HepG2 (cell line): ENCODE data around the gene SLC22A23. TPM values are rescaled to one million over a fixed set of nuclear protein-coding genes. Genes with fewer than 3 reads are reported as not detected.

Experiments
- ATAC-seq: fragments of 200-7000 bp; cut with Tn5 transposase; 3 replicates; pipeline ENCODE4 v1.9.1; 2020; ENCODE audit warnings: mild to moderate bottlenecking, moderate library complexity
- BruUV-seq: library from RNA; stranded (reverse); fragments of 400-500 nt; replicated peaks from 2 replicates; lab custom pipeline; 2021; lab: Mats Ljungman, UMichigan
- CTCF ChIA-PET: fragments of 300-600 bp; formaldehyde crosslinking; extraction: SDS; loops from one replicate; lab custom pipeline; 2021; ENCODE audit warnings: low total read pairs, inconsistent platforms, low intra/inter-chr PET ratio; lab: Yijun Ruan, JAX
- POLR2A ChIA-PET: fragments of 350-600 bp; sonication (Branson Sonifier 250); formaldehyde crosslinking; loops from one replicate; lab custom pipeline; 2020; ENCODE audit warnings: antibody characterized with exemption, inconsistent platforms; lab: Yijun Ruan, JAX
- DNase-seq: peaks from one replicate; pipeline ENCODE4 v3.0.0-alpha.2; 2015; ENCODE audit warnings: low spot score
- FAIRE-seq: peaks from 3 replicates; lab custom pipeline; 2011; peaks lifted over from hg19 to GRCh38; lab: Jason Lieb, UNC
- H2AFZ ChIP-seq: one replicate; pipeline ENCODE4 v1.6.1; 2011; ENCODE audit warnings: low read length, inconsistent platforms
- H3K27ac ChIP-seq: fragments of 300-600 bp; 3 replicates; pipeline ENCODE4 v1.8.0; 2011; ENCODE audit warnings: mixed run types, mild to moderate bottlenecking, mixed read lengths, low read length, inconsistent platforms; ENCODE audit not compliant: insufficient read depth; ENCODE audit errors: extremely low read length
- H3K27me3 ChIP-seq, 2 experiments: fragments of 200-600 bp in 1 of 2; 2 replicates in 1 of 2; 3 replicates in 1 of 2; pipeline versions ENCODE4 v1.6.0 to v1.8.0; 2011; ENCODE audit warnings: low read length in 2 of 2, mild to moderate bottlenecking in 2 of 2, moderate library complexity in 2 of 2, inconsistent platforms in 1 of 2; ENCODE audit not compliant: insufficient read depth in 2 of 2, control insufficient read depth in 1 of 2
- H3K36me3 ChIP-seq, 2 experiments: fragments of 200-600 bp in 1 of 2; replicated peaks in 1 of 2; 2 replicates in 1 of 2; 3 replicates in 1 of 2; pipeline versions ENCODE4 v1.5.1 to v1.8.0; 2011; ENCODE audit warnings: low read length in 2 of 2, inconsistent platforms in 1 of 2; ENCODE audit not compliant: insufficient read depth in 2 of 2, control insufficient read depth in 1 of 2
- H3K4me1 ChIP-seq: 2 replicates; pipeline ENCODE4 v1.5.1; 2012; ENCODE audit warnings: low read length, inconsistent platforms; ENCODE audit not compliant: insufficient read depth
- H3K4me2 ChIP-seq: 2 replicates; pipeline ENCODE4 v1.6.0; 2011; ENCODE audit warnings: low read depth, low read length, inconsistent platforms
- H3K4me3 ChIP-seq, 3 experiments: fragments of 200-600 bp in 1 of 3; sonication (generic), shearing (Covaris generic) in 1 of 3; replicated peaks in 1 of 3; 2 replicates each; pipeline ENCODE4 v1.5.1; 2011 to 2016; ENCODE audit warnings: low read length in 3 of 3, inconsistent platforms in 2 of 3, low read depth in 2 of 3, mild to moderate bottlenecking in 2 of 3, control low read depth in 1 of 3, mixed read lengths in 1 of 3; ENCODE audit not compliant: insufficient read depth in 1 of 3
- H3K79me2 ChIP-seq: one replicate; pipeline ENCODE4 v1.6.1; 2011; ENCODE audit warnings: low read length, inconsistent platforms; ENCODE audit not compliant: insufficient read depth
- H3K9ac ChIP-seq: 2 replicates; pipeline ENCODE4 v1.6.0; 2011; ENCODE audit warnings: mild to moderate bottlenecking, low read depth, low read length, inconsistent platforms; ENCODE audit not compliant: insufficient read depth
- H3K9me3 ChIP-seq: 2 replicates; pipeline ENCODE4 v1.5.1; 2012; ENCODE audit warnings: mild to moderate bottlenecking, low read length
- H4K20me1 ChIP-seq: 2 replicates; pipeline ENCODE4 v1.6.0; 2011; ENCODE audit warnings: inconsistent platforms, mild to moderate bottlenecking, low read length, moderate library complexity; ENCODE audit not compliant: insufficient read depth
- ATAD3A ChIP-seq: sonication (generic); formaldehyde crosslinking; IDR thresholded peaks from 2 replicates; pipeline ENCODE4 v1.4.0; 2020; ENCODE audit warnings: missing genetic modification reagents
- ELF3 ChIP-seq: IDR thresholded peaks from 2 replicates; pipeline ENCODE4 v1.6.1; 2016; ENCODE audit warnings: missing genetic modification reagents, missing compliant biosample characterization
- HMGA1 ChIP-seq: sonication (generic); formaldehyde crosslinking; conservative IDR thresholded peaks from 2 replicates; pipeline ENCODE4 v1.4.0; 2020; ENCODE audit warnings: missing genetic modification reagents
- KLF13 ChIP-seq: sonication (generic); formaldehyde crosslinking; IDR thresholded peaks from 2 replicates; pipeline ENCODE4 v1.4.0; 2020; ENCODE audit warnings: mild to moderate bottlenecking, missing genetic modification reagents
- MAFF ChIP-seq: IDR thresholded peaks from 2 replicates; pipeline ENCODE4 v1.6.1; 2011; ENCODE audit warnings: low read depth, low read length, improper control_type of control experiment
- MAZ ChIP-seq, 2 experiments: sonication (generic) in 1 of 2; formaldehyde crosslinking in 1 of 2; IDR thresholded peaks; 2 replicates each; pipeline versions ENCODE4 v1.5.0 to v1.6.1; 2012 to 2020; ENCODE audit warnings: low read depth in 2 of 2, mild to moderate bottlenecking in 2 of 2, borderline replicate concordance in 1 of 2, improper control_type of control experiment in 1 of 2, low read length in 1 of 2, missing genetic modification reagents in 1 of 2, moderate library complexity in 1 of 2
- SNAPC2 ChIP-seq: sonication (generic); formaldehyde crosslinking; IDR thresholded peaks from 2 replicates; pipeline ENCODE4 v1.8.1; 2022; ENCODE audit warnings: mild to moderate bottlenecking, missing genetic modification reagents
- ZNF136 ChIP-seq: sonication (generic); formaldehyde crosslinking; IDR thresholded peaks from 2 replicates; pipeline ENCODE4 v1.8.1; 2022; ENCODE audit warnings: low read depth, mild to moderate bottlenecking, moderate library complexity, missing genetic modification reagents
- ZNF33B ChIP-seq: sonication (generic); formaldehyde crosslinking; IDR thresholded peaks from 2 replicates; pipeline ENCODE4 v1.5.1; 2020; ENCODE audit warnings: mild to moderate bottlenecking, missing genetic modification reagents
- ZNF550 ChIP-seq: sonication (generic); formaldehyde crosslinking; IDR thresholded peaks from 2 replicates; pipeline ENCODE4 v1.4.0; 2020; ENCODE audit warnings: mild to moderate bottlenecking, missing genetic modification reagents, borderline replicate concordance
- ZNF598 ChIP-seq: sonication (generic); formaldehyde crosslinking; IDR thresholded peaks from 2 replicates; pipeline ENCODE4 v1.5.1; 2020; ENCODE audit warnings: mild to moderate bottlenecking, missing genetic modification reagents, borderline replicate concordance
- WGBS: methylation state at CpG from one replicate; pipeline ENCODE4 v1.1.6; 2017; ENCODE audit warnings: low lambda C conversion rate; 5-methylcytosine and 5-hydroxymethylcytosine counted together
- in situ Hi-C: cut with HindIII; loops from 2 replicates; pipeline ENCODE4 v1.10.0; 2017; ENCODE audit warnings: low pct_unique_long_range_greater_than_20kb; ENCODE audit not compliant: extremely low pct_ligation_motif_present
- intact Hi-C: fragments of 100-400 bp; cut with micrococcal nuclease; formaldehyde crosslinking; loops from one replicate; pipeline ENCODE4 v1.10.0; 2022; ENCODE audit not compliant: unreplicated experiment
- polyA plus RNA-seq, 8 experiments: library from polyadenylated mRNA; depleted of rRNA in 3 of 8; stranded (reverse) in 7 of 8; unstranded in 1 of 8; fragments of >200 nt; fragmentation: Illumina TruSeq in 4 of 8; extraction: Trizol in 4 of 8; gene quantifications; 2 replicates each; pipeline versions ENCODE4 v1.2.1 to v1.2.3, GENCODE V29; 2011 to 2016; ENCODE audit warnings: low read depth in 4 of 8, missing spikeins in 1 of 8, mixed read lengths in 1 of 8; ENCODE audit not compliant: insufficient read depth in 1 of 8
- total RNA-seq, 5 experiments: library from RNA; depleted of rRNA; stranded (reverse); fragments of >200 nt; fragmentation: Illumina TruSeq; extraction: Trizol; gene quantifications; 2 replicates each; pipeline ENCODE4 v1.2.3, GENCODE V29; 2016; ENCODE audit warnings: low read depth in 1 of 5
- TF ChIP-seq, protein P1 (sequence below): sonication (generic); formaldehyde crosslinking; IDR thresholded peaks from 2 replicates; pipeline ENCODE4 v1.9.0; 2021; ENCODE audit warnings: mild to moderate bottlenecking, missing genetic modification reagents
- TF ChIP-seq, protein P2 (sequence below): IDR thresholded peaks from 2 replicates; pipeline ENCODE4 v1.6.1; 2016; ENCODE audit warnings: low read depth, borderline replicate concordance

Gene SLC22A23
- total and polyA plus RNA-seq, 2 of the 13 experiments (the other 11 are each of a cell fraction or from before 2014, with no cell fraction given) = 11.8 to 17.5 TPM

DNA sequence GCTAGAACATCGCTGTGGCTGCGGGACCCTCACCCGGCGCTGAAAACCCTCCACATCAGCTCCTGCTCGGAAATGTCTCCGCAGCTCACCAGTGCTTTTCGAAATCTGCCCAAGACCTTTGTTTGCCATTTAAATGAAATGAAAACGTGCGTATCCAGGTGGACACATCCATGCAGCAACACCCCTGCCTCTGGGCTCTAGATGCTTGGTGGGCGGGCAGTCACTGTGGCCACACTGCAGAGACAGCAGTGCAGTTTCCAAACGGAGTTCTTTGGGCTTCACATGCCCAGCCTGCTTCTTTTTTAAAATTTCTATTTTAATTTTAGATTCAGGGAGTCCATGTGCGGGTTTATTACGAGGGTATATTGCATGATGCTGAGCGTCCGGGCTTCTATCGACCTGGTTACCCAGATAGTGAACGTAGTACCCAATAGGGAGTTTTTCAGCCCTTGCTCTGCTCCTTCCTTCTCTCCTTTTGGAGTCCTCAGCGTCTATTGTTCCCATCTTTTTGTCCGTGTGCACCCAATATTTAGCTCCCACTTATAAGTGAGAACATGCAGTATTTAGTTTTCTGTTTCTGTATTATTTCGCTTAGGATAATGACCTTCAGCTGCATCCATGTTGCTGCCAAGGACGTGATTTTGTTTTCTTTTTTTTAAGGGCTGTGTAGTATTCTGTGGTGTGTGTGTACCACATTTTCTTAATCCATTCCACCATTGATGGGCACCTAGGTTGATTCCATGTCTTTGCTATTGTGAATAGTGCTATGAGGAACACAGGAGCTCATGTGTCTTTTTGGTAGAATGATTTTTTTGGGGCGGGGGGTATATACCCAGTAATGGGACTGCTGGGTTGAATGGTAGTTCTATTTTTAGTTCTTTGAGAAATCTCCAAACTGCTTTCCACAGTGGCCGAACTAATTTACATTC, 224.6 kb downstream of the SLC22A23 start:
- intact Hi-C loops (loop anchor here (5.0 kb wide), 1 partner anchor 95 kb away; no protein-coding TSS in a partner anchor), in situ Hi-C loops (no loop called here)
- H4K20me1 ChIP-seq = no peaks in the 10 kb centered on the region
- H3K27me3 ChIP-seq = peaks cover 18 to 82% of the 10 kb centered on the region in 2 experiments
- POLR2A ChIA-PET = interaction anchor here (0.6 to 2.3 kb wide), 9 partner anchors 8 to 179 kb away, joined by 3 to 19 read pairs (median 5); partner anchors contain the start of gene PSMG4
- H3K4me1 ChIP-seq = peaks cover 45% of the 10 kb centered on the region
- H3K4me3 ChIP-seq = peak overlapping the region; percentile 57 to 81 (median 74)
- H3K9ac ChIP-seq = peak overlapping the region; percentile 41
- H3K4me2 ChIP-seq = peak overlapping the region; percentile 97
- DNase-seq = no peak
- CTCF ChIA-PET = no interaction called here
- H3K79me2 ChIP-seq = no peaks in the 10 kb centered on the region
- ATAC-seq = peak; percentile 29
- no TSS peak for BruUV-seq
- 20% methylated on average over 23 of the region's 23 CpGs for WGBS
- H3K27ac ChIP-seq = no peak overlapping the region
- no peak overlapping the region for H2AFZ ChIP-seq
- H3K9me3 ChIP-seq = no peaks in the 10 kb centered on the region
- H3K36me3 ChIP-seq = no peaks in the 10 kb centered on the region
- FAIRE-seq = no peak
- no peak for TF ChIP-seq ZNF550 (CRISPR knock-in tag)
- TF ChIP-seq ATAD3A (CRISPR knock-in tag) = no peak
- TF ChIP-seq, protein P1, sequence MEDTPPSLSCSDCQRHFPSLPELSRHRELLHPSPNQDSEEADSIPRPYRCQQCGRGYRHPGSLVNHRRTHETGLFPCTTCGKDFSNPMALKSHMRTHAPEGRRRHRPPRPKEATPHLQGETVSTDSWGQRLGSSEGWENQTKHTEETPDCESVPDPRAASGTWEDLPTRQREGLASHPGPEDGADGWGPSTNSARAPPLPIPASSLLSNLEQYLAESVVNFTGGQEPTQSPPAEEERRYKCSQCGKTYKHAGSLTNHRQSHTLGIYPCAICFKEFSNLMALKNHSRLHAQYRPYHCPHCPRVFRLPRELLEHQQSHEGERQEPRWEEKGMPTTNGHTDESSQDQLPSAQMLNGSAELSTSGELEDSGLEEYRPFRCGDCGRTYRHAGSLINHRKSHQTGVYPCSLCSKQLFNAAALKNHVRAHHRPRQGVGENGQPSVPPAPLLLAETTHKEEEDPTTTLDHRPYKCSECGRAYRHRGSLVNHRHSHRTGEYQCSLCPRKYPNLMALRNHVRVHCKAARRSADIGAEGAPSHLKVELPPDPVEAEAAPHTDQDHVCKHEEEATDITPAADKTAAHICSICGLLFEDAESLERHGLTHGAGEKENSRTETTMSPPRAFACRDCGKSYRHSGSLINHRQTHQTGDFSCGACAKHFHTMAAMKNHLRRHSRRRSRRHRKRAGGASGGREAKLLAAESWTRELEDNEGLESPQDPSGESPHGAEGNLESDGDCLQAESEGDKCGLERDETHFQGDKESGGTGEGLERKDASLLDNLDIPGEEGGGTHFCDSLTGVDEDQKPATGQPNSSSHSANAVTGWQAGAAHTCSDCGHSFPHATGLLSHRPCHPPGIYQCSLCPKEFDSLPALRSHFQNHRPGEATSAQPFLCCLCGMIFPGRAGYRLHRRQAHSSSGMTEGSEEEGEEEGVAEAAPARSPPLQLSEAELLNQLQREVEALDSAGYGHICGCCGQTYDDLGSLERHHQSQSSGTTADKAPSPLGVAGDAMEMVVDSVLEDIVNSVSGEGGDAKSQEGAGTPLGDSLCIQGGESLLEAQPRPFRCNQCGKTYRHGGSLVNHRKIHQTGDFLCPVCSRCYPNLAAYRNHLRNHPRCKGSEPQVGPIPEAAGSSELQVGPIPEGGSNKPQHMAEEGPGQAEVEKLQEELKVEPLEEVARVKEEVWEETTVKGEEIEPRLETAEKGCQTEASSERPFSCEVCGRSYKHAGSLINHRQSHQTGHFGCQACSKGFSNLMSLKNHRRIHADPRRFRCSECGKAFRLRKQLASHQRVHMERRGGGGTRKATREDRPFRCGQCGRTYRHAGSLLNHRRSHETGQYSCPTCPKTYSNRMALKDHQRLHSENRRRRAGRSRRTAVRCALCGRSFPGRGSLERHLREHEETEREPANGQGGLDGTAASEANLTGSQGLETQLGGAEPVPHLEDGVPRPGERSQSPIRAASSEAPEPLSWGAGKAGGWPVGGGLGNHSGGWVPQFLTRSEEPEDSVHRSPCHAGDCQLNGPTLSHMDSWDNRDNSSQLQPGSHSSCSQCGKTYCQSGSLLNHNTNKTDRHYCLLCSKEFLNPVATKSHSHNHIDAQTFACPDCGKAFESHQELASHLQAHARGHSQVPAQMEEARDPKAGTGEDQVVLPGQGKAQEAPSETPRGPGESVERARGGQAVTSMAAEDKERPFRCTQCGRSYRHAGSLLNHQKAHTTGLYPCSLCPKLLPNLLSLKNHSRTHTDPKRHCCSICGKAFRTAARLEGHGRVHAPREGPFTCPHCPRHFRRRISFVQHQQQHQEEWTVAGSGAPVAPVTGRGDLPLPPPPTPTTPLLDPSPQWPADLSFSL (CRISPR knock-in tag) = 0 out of 2 replicates have a peak, but pooled peaks have one; percentile 42
- TF ChIP-seq, protein P2, sequence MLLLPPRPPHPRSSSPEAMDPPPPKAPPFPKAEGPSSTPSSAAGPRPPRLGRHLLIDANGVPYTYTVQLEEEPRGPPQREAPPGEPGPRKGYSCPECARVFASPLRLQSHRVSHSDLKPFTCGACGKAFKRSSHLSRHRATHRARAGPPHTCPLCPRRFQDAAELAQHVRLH (CRISPR knock-in tag) = no peak
- 0 out of 2 replicates have a peak, but pooled peaks have one; percentile 7 for TF ChIP-seq ZNF33B
- TF ChIP-seq SNAPC2 (CRISPR knock-in tag) = peak; percentile 5; the same call in 1 of the 2 replicates
- 0 out of 2 replicates have a peak, but pooled peaks have one; percentile 53 for TF ChIP-seq KLF13
- no peak for TF ChIP-seq MAFF
- TF ChIP-seq MAZ (IDR thresholded peaks at IDR 0.05; ENCODE audit: borderline replicate concordance, low read depth, low read length) = no peak
- no peak for TF ChIP-seq MAZ (CRISPR knock-in tag; IDR thresholded peaks at IDR 0.05; ENCODE audit: low read depth)
- 0 out of 2 replicates have a peak, but pooled peaks have one; percentile 2 for TF ChIP-seq ZNF598 (CRISPR knock-in tag)
- no peak for TF ChIP-seq ELF3 (CRISPR knock-in tag)
- no peak for TF ChIP-seq HMGA1 (CRISPR knock-in tag)
- TF ChIP-seq ZNF136 = 0 out of 2 replicates have a peak, but pooled peaks have one; percentile 41
